SH-SY5Y (cell line): ENCODE results near the gene LSAMP.

Experiments used
- GATA2 ChIP-seq: IDR thresholded peaks from 2 replicates; pipeline ENCODE4 v1.6.1; 2011; ENCODE audit warnings: mild to moderate bottlenecking, low read depth, low read length
- GATA3 ChIP-seq: IDR thresholded peaks from 2 replicates; pipeline ENCODE4 v1.6.1; 2011; ENCODE audit warnings: low read depth, mild to moderate bottlenecking, low read length, moderate library complexity

LSAMP gene

GRCh38 chr3:116445311-116445841 is at the start of gene LSAMP:
Gene LSAMP, minus strand, starts transcription at chr3:116445487.
- TF ChIP-seq GATA2 (no peak), GATA3 (no peak)

- TF ChIP-seq GATA3 (no peak), GATA2 (no peak)
Observed at GRCh38 chr3:116492379-116492778, 47.1 kb upstream of the LSAMP start.

GRCh38 chr3:116483135-116483534 is 37.8 kb upstream of the LSAMP start:
- no peak for TF ChIP-seq GATA3
- TF ChIP-seq GATA2 = no peak

- TF ChIP-seq GATA2 = no peak
Observed at GRCh38 chr3:116476691-116477090, 31.4 kb upstream of the LSAMP start.

- TF ChIP-seq GATA2 (no peak), GATA3 (no peak)
Observed at GRCh38 chr3:116474801-116475200, 29.5 kb upstream of the LSAMP start.

GRCh38 chr3:116474032-116474780 is 28.9 kb upstream of the LSAMP start:
- TF ChIP-seq GATA2 (no peak; the same call in 1 of the 2 replicates), GATA3 (no peak)

- no peak for TF ChIP-seq GATA2
Observed at GRCh38 chr3:116473602-116474001, 28.3 kb upstream of the LSAMP start.

- TF ChIP-seq GATA3 (no peak), GATA2 (no peak)
Observed at GRCh38 chr3:116470605-116471197, 25.4 kb upstream of the LSAMP start.

- TF ChIP-seq GATA3 (no peak), GATA2 (no peak)
Observed at GRCh38 chr3:116469546-116469945, 24.3 kb upstream of the LSAMP start.

GRCh38 chr3:116464276-116464798 is 19.1 kb upstream of the LSAMP start:
- TF ChIP-seq GATA2 (no peak), GATA3 (no peak)

GRCh38 chr3:116453666-116454346 is 8.5 kb upstream of the LSAMP start:
- no peak for TF ChIP-seq GATA2
- TF ChIP-seq GATA3 = no peak

- TF ChIP-seq GATA2 (no peak), GATA3 (no peak)
Observed at GRCh38 chr3:116449546-116450350, 4.5 kb upstream of the LSAMP start.

- TF ChIP-seq GATA2 (no peak), GATA3 (no peak)
Observed at GRCh38 chr3:116445990-116446389, 703 bp upstream of the LSAMP start.

GRCh38 chr3:116444819-116445310 is 422 bp downstream of the LSAMP start:
- no peak for TF ChIP-seq GATA2
- no peak for TF ChIP-seq GATA3
